SH-SY5Y (cell line): ENCODE measurements around the gene NSMCE1.

Source experiments
- GATA2 ChIP-seq: IDR thresholded peaks from 2 replicates; pipeline ENCODE4 v1.6.1; 2011; ENCODE audit warnings: mild to moderate bottlenecking, low read depth, low read length
- GATA3 ChIP-seq: IDR thresholded peaks from 2 replicates; pipeline ENCODE4 v1.6.1; 2011; ENCODE audit warnings: low read depth, mild to moderate bottlenecking, low read length, moderate library complexity

NSMCE1 gene

DNA sequence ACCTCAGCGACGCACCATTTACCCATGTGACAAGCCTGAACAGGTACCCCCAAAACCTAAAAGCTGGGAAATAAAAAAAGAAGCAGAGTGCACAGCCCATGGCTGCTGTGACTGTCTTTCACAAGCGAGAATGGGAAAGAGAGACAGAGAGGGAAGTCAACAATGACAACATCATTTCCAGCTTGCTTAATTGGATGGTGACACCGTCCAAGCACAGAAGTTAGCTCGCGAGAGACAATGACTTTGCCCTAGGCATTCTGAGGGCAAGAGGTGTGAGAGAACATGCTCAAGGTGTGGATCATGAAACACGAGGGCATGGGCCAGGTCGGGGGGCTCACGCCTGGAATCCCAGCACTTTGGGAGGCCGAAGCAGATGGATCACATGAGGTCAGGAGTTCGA lies 19.3 kb upstream of the NSMCE1 start:
- TF ChIP-seq GATA3 (no peak), GATA2 (no peak)

DNA sequence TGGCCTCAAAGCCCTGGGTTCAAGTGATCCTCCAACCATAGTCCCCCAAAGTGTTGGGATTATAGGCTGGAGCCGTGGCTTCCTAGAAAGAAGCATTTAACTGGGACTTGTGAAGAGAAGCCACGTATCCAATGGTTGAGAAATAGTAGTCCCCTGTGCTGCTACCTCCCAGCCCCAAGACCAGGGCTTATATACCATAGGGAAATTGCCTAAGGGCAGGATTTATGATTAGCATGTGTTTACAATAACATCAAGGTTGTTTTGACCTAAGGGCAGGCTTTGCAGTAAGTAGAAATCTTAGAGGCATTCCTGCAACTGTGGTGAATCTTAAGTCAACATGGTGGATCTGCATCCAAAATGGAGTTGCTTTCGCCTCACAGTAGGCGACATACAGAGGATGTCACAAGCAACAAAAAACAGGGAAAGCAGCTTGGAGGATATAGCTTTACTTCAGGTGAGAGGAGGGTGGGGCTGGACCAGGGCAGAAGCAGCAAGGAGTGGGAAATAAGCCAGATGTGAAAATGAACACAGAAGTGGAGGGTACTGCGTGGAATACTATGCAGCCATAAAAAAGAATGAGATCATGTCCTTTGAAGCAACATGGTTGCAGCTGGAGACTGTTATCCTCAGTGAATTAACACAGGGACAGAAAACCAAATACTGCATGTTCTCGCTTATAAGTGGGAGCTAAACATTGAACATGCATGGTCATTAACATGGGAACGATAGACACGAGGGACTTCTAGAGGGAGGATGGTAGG lies 18.7 kb upstream of the NSMCE1 start:
- TF ChIP-seq GATA3, result no peak
- no peak for TF ChIP-seq GATA2

GRCh38 chr16:27286451-27286850 lies 17.9 kb upstream of the NSMCE1 start:
- TF ChIP-seq GATA2, result no peak
- TF ChIP-seq GATA3, result no peak

DNA sequence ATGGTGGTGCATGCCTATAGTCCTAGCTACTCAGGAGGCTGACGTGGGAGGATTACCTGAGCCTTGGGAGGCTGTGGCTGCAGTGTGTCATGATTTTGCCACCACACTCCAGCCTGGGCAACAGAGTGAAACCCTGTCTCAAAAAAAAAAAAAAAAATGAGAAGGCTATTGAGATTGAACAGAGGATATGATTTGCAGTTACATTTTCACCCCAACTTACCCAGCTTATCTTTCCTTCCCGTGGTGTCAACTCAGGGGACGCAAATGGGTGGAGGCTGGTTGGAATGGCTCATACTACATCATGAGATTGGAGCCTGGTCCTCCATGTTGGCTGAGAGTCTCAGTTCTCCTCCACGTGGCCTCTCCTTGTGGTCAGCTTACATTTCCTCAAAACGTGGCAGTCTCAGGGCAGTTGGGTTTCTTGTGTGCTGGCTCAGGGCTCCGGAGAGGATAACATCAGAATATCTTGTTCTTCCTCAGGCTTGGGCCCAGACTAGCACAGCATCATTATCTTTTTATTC lies 17.2 kb upstream of the NSMCE1 start:
- no peak for TF ChIP-seq GATA3
- no peak for TF ChIP-seq GATA2

DNA sequence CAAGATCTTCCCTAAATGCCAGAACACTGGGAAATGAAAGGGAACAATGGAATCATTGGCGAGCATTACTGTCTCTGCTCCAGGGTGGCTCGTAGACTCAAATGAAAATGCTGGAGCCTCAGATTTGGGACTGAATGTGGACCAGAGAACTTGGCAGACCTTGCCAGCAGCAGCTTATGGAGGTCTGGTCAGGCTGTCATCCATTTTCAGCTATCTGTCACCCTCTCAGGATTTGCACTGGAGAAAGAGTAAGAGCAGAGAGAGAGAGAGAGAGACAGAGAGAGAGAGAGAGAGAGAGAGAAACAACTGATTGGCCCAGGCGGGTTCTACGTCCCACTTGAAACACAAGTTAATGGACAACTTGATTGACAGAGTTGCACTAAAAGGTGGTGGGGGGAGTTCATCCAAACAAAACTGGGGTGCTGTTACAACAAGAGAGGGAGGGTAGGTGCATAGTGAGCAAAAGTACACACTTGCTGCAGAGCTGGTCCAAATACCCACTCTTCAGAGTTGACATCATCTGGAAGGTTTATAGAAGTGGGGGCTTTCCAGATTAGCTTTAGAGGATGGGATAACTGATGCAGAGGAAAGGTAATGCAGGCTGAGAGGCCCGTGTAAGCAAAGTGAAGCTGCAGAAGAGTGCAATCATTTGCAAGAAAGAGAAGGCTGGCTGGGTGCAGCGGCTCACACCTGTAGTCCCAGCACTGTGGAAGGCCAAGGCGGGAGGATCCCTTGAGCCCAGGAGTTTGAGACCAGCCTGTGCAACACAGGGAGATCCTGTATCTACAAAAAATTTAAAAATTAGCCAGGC lies 16.5 kb upstream of the NSMCE1 start:
- no peak for TF ChIP-seq GATA2
- no peak for TF ChIP-seq GATA3

DNA sequence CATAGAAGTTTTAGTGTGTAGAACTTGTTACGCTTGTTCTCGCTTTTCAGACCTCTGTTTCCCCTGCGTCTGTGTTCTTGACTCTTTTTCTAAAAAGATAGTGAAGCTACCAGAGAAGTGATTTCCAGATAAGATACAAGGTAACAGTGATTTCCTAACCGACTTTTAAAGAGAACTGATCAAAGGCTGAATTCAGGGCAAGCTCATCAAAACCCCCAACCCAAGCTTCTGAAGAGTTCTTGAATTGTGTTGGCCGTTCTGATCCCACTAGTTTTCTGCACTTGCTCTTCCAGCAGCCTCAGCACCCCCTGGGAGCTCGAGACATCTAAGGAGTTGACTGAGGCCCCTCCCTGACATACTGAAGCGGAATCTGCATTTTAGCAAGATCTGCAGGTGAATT lies 12.7 kb upstream of the NSMCE1 start:
- TF ChIP-seq GATA2 (no peak), GATA3 (no peak)

- TF ChIP-seq GATA2 (no peak), GATA3 (no peak)
These were observed 6.8 kb upstream of the NSMCE1 start for GRCh38 chr16:27275394-27275793.

DNA sequence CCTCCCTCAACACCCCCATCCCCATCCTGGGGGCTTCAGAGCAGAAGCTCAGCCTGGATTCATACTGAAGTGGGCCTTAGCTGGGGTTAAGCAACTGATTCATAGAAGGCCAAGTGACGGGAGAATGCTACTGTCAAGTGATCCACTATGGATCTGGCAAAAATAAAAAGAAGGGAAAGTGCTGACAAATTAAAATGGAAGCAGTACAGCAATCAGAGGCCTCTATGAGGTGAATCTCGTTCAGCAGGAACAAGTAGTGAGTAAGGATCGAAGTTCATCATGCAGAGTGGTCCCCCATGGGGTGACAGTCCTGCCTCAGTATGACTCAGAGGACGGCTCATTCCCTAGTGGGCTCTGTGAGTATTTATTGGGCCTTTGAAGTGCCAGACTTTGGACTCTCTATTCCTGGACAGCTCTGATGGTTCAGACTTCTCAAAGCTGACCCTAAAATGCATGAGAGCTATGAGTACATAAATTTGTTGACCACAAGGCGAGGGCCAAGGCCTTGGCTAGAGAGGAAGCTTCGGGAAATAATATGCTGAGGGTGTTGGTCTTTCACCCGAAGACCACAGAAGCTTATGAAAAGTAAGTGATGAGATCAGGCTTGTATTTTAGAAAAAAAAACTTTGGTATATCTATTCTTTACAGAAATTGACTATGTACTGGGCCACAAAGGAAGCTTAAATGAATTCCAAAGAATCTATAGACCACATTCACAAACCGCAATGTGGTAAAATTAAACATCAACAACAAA lies 5.3 kb upstream of the NSMCE1 start:
- no peak for TF ChIP-seq GATA3
- no peak for TF ChIP-seq GATA2

GRCh38 chr16:27273330-27273669 lies 4.7 kb upstream of the NSMCE1 start:
- TF ChIP-seq GATA3 (no peak), GATA2 (no peak)

GRCh38 chr16:27272076-27272475 lies 3.5 kb upstream of the NSMCE1 start:
- no peak for TF ChIP-seq GATA2
- no peak for TF ChIP-seq GATA3

DNA sequence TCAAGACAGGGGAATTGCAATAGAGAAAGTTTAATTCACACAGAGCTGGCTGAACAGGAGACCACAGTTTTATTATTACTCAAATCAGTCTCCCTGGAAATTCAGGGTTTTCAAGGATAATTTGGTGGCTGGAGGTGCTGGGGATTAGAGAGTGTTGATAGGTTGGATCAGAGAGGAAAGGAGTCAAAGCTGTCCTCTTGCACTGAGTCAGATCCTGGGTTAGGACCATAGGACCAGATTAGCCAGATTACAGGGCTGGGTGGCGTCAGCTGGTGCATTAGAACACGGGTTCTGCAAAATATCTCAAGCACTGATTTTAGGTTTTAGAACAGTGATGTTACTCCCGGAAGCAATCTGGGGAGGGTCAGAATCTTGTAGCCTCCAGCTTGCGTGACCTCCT lies 1.8 kb upstream of the NSMCE1 start:
- no peak for TF ChIP-seq GATA3
- no peak for TF ChIP-seq GATA2

DNA sequence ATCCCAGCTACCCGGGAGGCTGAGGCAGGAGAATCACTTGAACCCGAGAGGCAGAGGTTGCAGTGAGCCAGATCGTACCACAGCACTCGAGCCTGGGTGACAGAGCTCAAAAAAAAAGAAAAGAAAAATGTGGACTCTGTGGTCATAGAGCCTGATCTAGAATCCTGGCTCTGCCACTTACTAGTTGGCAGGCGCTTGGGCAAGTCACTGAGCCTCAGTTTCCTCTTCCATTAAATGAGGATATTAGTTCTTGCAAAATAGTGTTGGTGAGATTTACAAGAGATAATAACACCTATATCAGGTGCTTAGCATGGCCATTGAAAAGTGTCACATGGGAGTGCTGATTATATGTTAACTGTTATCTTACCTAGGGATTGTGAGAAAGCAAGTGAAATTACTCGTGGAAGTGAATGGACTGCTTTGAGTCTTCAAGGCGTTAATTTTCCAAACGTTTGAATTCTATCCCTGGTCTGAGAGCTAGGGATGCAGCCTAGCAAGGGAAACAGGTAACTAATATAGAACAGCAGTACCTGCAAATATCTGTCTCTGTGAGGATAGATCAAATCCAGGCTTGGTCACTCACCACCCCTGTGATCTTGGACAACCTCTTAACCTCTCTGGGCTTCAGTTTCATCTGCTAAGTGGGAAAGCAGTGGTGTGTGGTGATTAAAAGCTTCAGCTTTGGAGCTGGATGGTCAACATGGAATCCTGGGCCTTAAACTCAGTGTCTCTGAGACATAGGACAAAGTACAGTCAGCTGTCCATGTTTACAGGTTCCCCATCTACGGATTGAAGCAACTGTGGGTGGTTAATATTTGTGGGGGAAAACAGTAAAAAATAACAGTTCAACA lies 953 bp upstream of the NSMCE1 start:
- TF ChIP-seq GATA3 (no peak), GATA2 (no peak)

DNA sequence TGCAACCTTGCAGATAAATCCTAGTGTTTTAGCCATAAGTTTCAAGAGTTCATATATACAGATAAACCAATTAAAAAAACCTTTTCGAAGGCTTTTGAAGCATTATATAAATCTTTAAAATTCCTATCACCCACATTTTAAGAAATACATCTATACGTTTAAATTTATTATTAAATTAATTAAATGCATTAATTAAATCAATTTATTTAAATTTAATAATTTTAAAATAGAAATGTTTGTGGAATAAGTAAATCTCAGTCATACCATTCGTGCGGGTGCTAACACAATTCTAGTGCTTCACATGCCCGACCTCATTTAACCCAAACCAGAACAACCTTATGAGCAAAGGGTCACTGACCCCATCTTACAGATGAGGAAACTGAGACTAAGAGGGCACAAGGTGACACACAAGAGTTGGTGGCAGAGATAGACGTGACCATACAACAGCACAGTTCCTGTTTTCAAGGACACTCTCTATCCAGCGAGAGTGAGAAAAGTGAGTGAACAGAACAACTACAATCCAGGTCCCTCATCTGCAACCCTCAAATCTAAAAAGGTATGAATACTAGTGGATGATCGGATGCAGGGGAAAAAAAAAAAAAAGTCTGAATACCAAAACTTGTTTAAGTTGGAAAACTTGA lies 1.4 kb downstream of the NSMCE1 start:
- no peak for TF ChIP-seq GATA3
- TF ChIP-seq GATA2, result no peak
